ENCODE data around the gene TPRN. TPM values are rescaled to one million over a fixed set of nuclear protein-coding genes. Genes with fewer than 3 reads are reported as not detected.

The TPRN gene
- total and polyA plus RNA-seq, 2 donors (not counting 1 experiment from before 2014, with no cell fraction given): 1.6 to 5.8 TPM

DNA sequence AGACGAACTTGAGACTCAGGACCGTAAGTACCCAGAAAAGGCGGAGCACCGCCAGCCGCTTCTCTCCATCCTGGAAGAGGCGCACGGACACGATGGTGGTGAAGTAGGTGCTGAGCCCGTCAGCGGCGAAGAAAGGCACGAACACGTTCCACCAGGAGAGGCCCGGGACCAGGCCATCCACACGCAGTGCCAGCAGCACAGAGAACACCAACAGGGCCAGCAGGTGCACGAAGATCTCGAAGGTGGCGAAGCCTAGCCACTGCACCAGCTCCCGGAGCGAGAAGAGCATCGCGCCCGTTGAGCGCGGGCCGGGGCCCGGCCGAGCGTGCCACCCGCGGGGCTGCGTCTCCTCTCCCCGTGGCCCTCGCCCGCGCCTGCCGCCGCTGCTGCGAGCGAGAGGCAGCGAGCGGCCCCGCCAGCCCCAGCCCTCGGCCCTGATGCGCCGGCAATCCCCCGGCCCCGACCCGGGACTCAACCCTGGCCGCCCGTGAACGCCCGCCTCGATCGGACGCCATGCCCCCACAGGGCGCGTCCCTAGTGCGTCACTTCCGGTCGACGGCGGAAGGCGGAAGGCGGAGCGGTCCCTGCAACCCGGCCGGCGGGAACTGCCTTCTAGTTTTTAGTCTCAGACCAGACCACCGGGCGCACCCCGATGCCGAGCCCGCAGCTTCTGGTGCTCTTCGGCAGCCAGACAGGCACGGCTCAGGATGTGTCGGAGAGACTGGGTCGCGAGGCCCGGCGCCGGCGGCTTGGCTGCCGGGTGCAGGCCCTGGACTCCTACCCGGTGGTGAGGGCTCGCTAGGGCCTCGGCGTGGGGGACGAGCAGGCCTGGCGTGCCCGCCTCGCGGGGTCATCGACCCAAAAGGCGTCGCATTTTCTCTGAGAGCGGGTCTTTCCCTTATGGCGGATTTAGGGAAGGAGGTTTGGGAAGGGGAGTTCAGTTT is 4.9 kb upstream of the TPRN start, which contains the start of the genes NDOR1 and TMEM203:
TSS of gene NDOR1 (plus strand) at position 575 of the 944 bp plus-strand sequence. CDS start at position 653, 78 bp downstream.
TSS of gene TMEM203 (minus strand) at position 523 of the 944 bp plus-strand sequence. CDS start at position 289, 234 bp downstream.
- no peaks in the 10 kb centered on the region for H3K9me3 ChIP-seq (ENCODE audit: control insufficient read depth, insufficient read depth, low read depth, low read length)
- H4K20me1 ChIP-seq (ENCODE audit: control insufficient read depth, extremely low read depth, insufficient read depth, low read length): no peaks in the 10 kb centered on the region
- H3K4me1 ChIP-seq (ENCODE audit: control insufficient read depth, extremely low read depth, insufficient read depth, low read length): peaks cover 20% of the 10 kb centered on the region
- peak within 1 kb of the TSS; percentile 71 for H2AFZ ChIP-seq (ENCODE audit: low read length)
- peak within 1 kb of the TSS; percentile 93 for H3K9ac ChIP-seq (ENCODE audit: insufficient read depth, low read length)
- peak within 1 kb of the TSS; percentile 92 to 99 (median 97) for H3K4me3 ChIP-seq (replicated peaks in 1 of 4; ENCODE audit: control extremely low read depth in 1 of 4, insufficient read depth in 1 of 4, low read depth in 3 of 4, low read length in 4 of 4)
- TF ChIP-seq CTCF (conservative IDR thresholded peaks at IDR 0.05 in 1 of 2, IDR thresholded peaks at IDR 0.05 in 1 of 2; ENCODE audit: low read depth in 1 of 2, low read length in 2 of 2): no peak
- TF ChIP-seq EZH2 (IDR thresholded peaks at IDR 0.05; ENCODE audit: low read length, missing control alignments): no peak
- peak; percentile 78 for DNase-seq (ENCODE audit: low read depth in 2 of 2)
- H3K79me2 ChIP-seq (ENCODE audit: control insufficient read depth, insufficient read depth, low read length): peaks cover 48% of the 10 kb centered on the region
- H3K4me2 ChIP-seq (ENCODE audit: extremely low read depth, insufficient read depth, low read length): peak within 1 kb of the TSS; percentile 94
- H3K36me3 ChIP-seq (ENCODE audit: control insufficient read depth, insufficient read depth, low read length): no peaks in the 10 kb centered on the region
- H3K27ac ChIP-seq (ENCODE audit: insufficient read depth, low read length): peak within 1 kb of the TSS; percentile 82
- H3K27me3 ChIP-seq (ENCODE audit: control insufficient read depth, insufficient read depth, low read length): no peaks in the 10 kb centered on the region

DNA sequence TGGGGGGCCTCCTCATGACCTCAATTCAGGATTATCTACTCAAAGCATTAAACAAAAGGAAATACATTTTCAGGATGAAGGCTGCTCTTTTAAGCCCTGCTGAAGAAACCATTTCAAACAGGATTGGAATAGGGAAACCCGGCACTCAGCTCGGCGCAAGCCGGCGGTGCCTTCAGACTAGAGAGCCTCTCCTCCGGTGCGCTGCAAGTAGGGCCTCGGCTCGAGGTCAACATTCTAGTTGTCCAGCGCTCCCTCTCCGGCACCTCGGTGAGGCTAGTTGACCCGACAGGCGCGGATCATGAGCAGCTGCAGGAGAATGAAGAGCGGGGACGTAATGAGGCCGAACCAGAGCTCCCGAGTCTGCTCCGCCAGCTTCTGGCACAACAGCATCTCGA is 4.2 kb upstream of the TPRN start:
- no peak for DNase-seq (ENCODE audit: low read depth in 2 of 2)
- H3K4me2 ChIP-seq (ENCODE audit: extremely low read depth, insufficient read depth, low read length): peak overlapping the region; percentile 89
- peak overlapping the region; percentile 82 for H3K27ac ChIP-seq (ENCODE audit: insufficient read depth, low read length)
- H3K9ac ChIP-seq (ENCODE audit: insufficient read depth, low read length): peak overlapping the region; percentile 93
- no peaks in the 10 kb centered on the region for H3K9me3 ChIP-seq (ENCODE audit: control insufficient read depth, insufficient read depth, low read depth, low read length)
- no peaks in the 10 kb centered on the region for H3K27me3 ChIP-seq (ENCODE audit: control insufficient read depth, insufficient read depth, low read length)
- H3K36me3 ChIP-seq (ENCODE audit: control insufficient read depth, insufficient read depth, low read length): no peaks in the 10 kb centered on the region
- peak overlapping the region; percentile 84 to 99 (median 97) for H3K4me3 ChIP-seq (replicated peaks in 1 of 4; ENCODE audit: control extremely low read depth in 1 of 4, insufficient read depth in 1 of 4, low read depth in 3 of 4, low read length in 4 of 4)
- H3K4me1 ChIP-seq (ENCODE audit: control insufficient read depth, extremely low read depth, insufficient read depth, low read length): peaks cover 20% of the 10 kb centered on the region
- peaks cover 48% of the 10 kb centered on the region for H3K79me2 ChIP-seq (ENCODE audit: control insufficient read depth, insufficient read depth, low read length)
- H2AFZ ChIP-seq (ENCODE audit: low read length): peak overlapping the region; percentile 71
- TF ChIP-seq CTCF (conservative IDR thresholded peaks at IDR 0.05 in 1 of 2, IDR thresholded peaks at IDR 0.05 in 1 of 2; ENCODE audit: low read depth in 1 of 2, low read length in 2 of 2) (no peak), EZH2 (IDR thresholded peaks at IDR 0.05; ENCODE audit: low read length, missing control alignments) (no peak)
- no peaks in the 10 kb centered on the region for H4K20me1 ChIP-seq (ENCODE audit: control insufficient read depth, extremely low read depth, insufficient read depth, low read length)

DNA sequence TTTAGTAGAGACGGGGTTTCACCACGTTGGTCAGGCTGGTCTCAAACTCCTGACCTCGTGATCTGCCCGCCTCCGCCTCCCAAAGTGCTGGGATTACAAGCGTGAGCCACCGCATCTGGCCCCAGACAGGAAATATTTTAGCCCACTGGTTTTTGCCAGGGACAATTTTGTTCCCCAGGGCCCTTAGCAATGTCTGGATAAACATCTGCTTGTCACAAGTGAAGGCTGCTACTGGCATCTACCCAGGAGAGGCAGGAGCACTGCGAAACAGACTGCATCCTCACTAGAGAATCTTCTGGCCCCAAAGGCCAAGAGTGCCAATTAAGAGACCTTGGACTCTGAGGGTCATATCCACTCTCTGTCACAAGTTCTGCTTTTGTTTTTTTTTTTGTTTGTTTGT is 2.4 kb upstream of the TPRN start:
- Histone ChIP-seq H2AFZ (ENCODE audit: low read length) (no peak overlapping the region), H3K79me2 (ENCODE audit: control insufficient read depth, insufficient read depth, low read length) (peaks cover 48% of the 10 kb centered on the region), H4K20me1 (ENCODE audit: control insufficient read depth, extremely low read depth, insufficient read depth, low read length) (no peaks in the 10 kb centered on the region), H3K9ac (ENCODE audit: insufficient read depth, low read length) (no peak overlapping the region), H3K9me3 (ENCODE audit: control insufficient read depth, insufficient read depth, low read depth, low read length) (no peaks in the 10 kb centered on the region), H3K4me1 (ENCODE audit: control insufficient read depth, extremely low read depth, insufficient read depth, low read length) (peaks cover 21% of the 10 kb centered on the region), H3K36me3 (ENCODE audit: control insufficient read depth, insufficient read depth, low read length) (no peaks in the 10 kb centered on the region), H3K27me3 (ENCODE audit: control insufficient read depth, insufficient read depth, low read length) (no peaks in the 10 kb centered on the region), H3K4me2 (ENCODE audit: extremely low read depth, insufficient read depth, low read length) (no peak overlapping the region), H3K4me3 (replicated peaks in 1 of 4; ENCODE audit: control extremely low read depth in 1 of 4, insufficient read depth in 1 of 4, low read depth in 3 of 4, low read length in 4 of 4) (no peak overlapping the region), H3K27ac (ENCODE audit: insufficient read depth, low read length) (no peak overlapping the region)
- DNase-seq (ENCODE audit: low read depth in 2 of 2): no peak
- TF ChIP-seq EZH2 (IDR thresholded peaks at IDR 0.05; ENCODE audit: low read length, missing control alignments) (no peak), CTCF (conservative IDR thresholded peaks at IDR 0.05 in 1 of 2, IDR thresholded peaks at IDR 0.05 in 1 of 2; ENCODE audit: low read depth in 1 of 2, low read length in 2 of 2) (no peak)
